PC-3 (cell line): ENCODE data around the gene SLC25A51.

Source experiments
- EZH2 ChIP-seq: fragments of 300-600 bp; sonication (generic); IDR thresholded peaks from one replicate; pipeline ENCODE4 v1.6.1; 2017; ENCODE audit warnings: antibody characterized with exemption, mild to moderate bottlenecking, low read length; ENCODE audit not compliant: unreplicated experiment
- EZH2phosphoT487 ChIP-seq: fragments of 300-600 bp; sonication (generic); IDR thresholded peaks from 2 replicates; pipeline ENCODE4 v1.6.1; 2018; ENCODE audit warnings: mild to moderate bottlenecking, antibody characterized with exemption, low read length, borderline replicate concordance
- TF ChIP-seq, protein P1 (sequence below): fragments of 300-600 bp; sonication (generic); conservative IDR thresholded peaks from 2 replicates; pipeline ENCODE4 v1.5.1; 2017; ENCODE audit warnings: antibody characterized with exemption, low read depth, mild to moderate bottlenecking, low read length

DNA sequence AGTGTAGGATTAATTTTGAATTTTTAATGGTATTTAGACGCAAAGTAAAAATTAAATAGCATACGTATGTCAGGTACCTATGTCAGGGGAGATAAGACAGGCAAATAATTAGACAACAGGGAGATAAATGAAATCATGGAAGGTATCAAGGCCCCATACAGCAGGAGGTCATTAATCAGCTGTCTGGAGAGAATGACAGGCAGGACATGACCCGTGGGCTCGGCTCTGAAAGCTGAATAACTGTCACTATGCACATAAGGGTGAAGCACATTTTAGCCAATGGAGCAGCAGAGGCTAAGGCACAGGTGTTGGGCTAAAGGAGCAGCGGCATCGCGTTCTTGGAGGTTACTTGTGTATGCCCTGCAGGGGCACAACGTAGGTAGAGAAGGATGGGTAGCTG lies 11.9 kb downstream of the SLC25A51 start:
- TF ChIP-seq, protein P1, sequence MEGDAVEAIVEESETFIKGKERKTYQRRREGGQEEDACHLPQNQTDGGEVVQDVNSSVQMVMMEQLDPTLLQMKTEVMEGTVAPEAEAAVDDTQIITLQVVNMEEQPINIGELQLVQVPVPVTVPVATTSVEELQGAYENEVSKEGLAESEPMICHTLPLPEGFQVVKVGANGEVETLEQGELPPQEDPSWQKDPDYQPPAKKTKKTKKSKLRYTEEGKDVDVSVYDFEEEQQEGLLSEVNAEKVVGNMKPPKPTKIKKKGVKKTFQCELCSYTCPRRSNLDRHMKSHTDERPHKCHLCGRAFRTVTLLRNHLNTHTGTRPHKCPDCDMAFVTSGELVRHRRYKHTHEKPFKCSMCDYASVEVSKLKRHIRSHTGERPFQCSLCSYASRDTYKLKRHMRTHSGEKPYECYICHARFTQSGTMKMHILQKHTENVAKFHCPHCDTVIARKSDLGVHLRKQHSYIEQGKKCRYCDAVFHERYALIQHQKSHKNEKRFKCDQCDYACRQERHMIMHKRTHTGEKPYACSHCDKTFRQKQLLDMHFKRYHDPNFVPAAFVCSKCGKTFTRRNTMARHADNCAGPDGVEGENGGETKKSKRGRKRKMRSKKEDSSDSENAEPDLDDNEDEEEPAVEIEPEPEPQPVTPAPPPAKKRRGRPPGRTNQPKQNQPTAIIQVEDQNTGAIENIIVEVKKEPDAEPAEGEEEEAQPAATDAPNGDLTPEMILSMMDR, result no peak
- TF ChIP-seq EZH2, result no peak
- TF ChIP-seq EZH2phosphoT487, result no peak
